HEK293 (cell line): ENCODE measurements around the gene TBC1D5.
A peak's percentile ranks its signal among the peaks of the same experiment; 100 is the strongest.

Experiments used
- GFI1B ChIP-seq: fragments of 450-650 bp; formaldehyde crosslinking; IDR thresholded peaks from 2 replicates; pipeline ENCODE4 v1.5.1; 2016; ENCODE audit warnings: missing biosample characterization, missing genetic modification characterization
- IKZF3 ChIP-seq: fragments of 450-650 bp; IDR thresholded peaks from 2 replicates; pipeline ENCODE4 v1.5.0; 2018; ENCODE audit warnings: missing biosample characterization, mild to moderate bottlenecking, missing genetic modification characterization, moderate library complexity
- RBAK ChIP-seq: fragments of 450-650 bp; formaldehyde crosslinking; IDR thresholded peaks from 2 replicates; pipeline ENCODE4 v1.5.1; 2016; ENCODE audit warnings: missing biosample characterization, missing genetic modification characterization
- ZBTB20 ChIP-seq: fragments of 450-650 bp; formaldehyde crosslinking; IDR thresholded peaks from 2 replicates; pipeline ENCODE4 v1.5.1; 2016; ENCODE audit warnings: missing biosample characterization, missing genetic modification characterization
- ZFHX2 ChIP-seq: fragments of 450-650 bp; formaldehyde crosslinking; conservative IDR thresholded peaks from 2 replicates; pipeline ENCODE4 v1.5.1; 2016; ENCODE audit warnings: missing biosample characterization, missing genetic modification characterization
- ZNF138 ChIP-seq: fragments of 450-650 bp; formaldehyde crosslinking; IDR thresholded peaks from 2 replicates; pipeline ENCODE4 v1.5.1; 2016; ENCODE audit warnings: missing biosample characterization, missing genetic modification characterization, borderline replicate concordance
- ZNF324 ChIP-seq: fragments of 450-650 bp; formaldehyde crosslinking; IDR thresholded peaks from 2 replicates; pipeline ENCODE4 v1.5.1; 2016; ENCODE audit warnings: missing biosample characterization, missing genetic modification characterization
- ZNF623 ChIP-seq: fragments of 450-650 bp; formaldehyde crosslinking; IDR thresholded peaks from 2 replicates; pipeline ENCODE4 v1.5.1; 2016; ENCODE audit warnings: missing biosample characterization, missing genetic modification characterization
- ZNF843 ChIP-seq: fragments of 450-650 bp; formaldehyde crosslinking; IDR thresholded peaks from 2 replicates; pipeline ENCODE4 v1.5.1; 2016; ENCODE audit warnings: missing biosample characterization, missing genetic modification characterization
- ZSCAN30 ChIP-seq: fragments of 450-650 bp; IDR thresholded peaks from 2 replicates; pipeline ENCODE4 v1.5.1; 2018; ENCODE audit warnings: missing biosample characterization, mild to moderate bottlenecking, missing genetic modification characterization, moderate library complexity
- ZXDB ChIP-seq: fragments of 450-650 bp; formaldehyde crosslinking; IDR thresholded peaks from 2 replicates; pipeline ENCODE4 v1.5.1; 2016; ENCODE audit warnings: missing biosample characterization, missing genetic modification characterization
- TF ChIP-seq, protein P1 (sequence below): fragments of 450-650 bp; IDR thresholded peaks from 2 replicates; pipeline ENCODE4 v1.5.1; 2018; ENCODE audit warnings: missing biosample characterization, missing genetic modification characterization
- TF ChIP-seq, protein P2 (sequence below): fragments of 450-650 bp; formaldehyde crosslinking; IDR thresholded peaks from 2 replicates; pipeline ENCODE4 v1.5.1; 2016; ENCODE audit warnings: missing biosample characterization, missing genetic modification characterization
- TF ChIP-seq, protein P3 (sequence below): fragments of 450-650 bp; formaldehyde crosslinking; IDR thresholded peaks from 2 replicates; pipeline ENCODE4 v1.5.1; 2016; ENCODE audit warnings: missing biosample characterization, missing genetic modification characterization
- TF ChIP-seq, protein P4 (sequence below): fragments of 450-650 bp; formaldehyde crosslinking; IDR thresholded peaks from 2 replicates; pipeline ENCODE4 v1.5.1; 2016; ENCODE audit warnings: missing biosample characterization, missing genetic modification characterization
- TF ChIP-seq, protein P5 (sequence below): fragments of 450-650 bp; formaldehyde crosslinking; IDR thresholded peaks from 2 replicates; pipeline ENCODE4 v1.5.1; 2016; ENCODE audit warnings: missing biosample characterization, missing genetic modification characterization
- TF ChIP-seq, protein P6 (sequence below): fragments of 450-650 bp; formaldehyde crosslinking; IDR thresholded peaks from 2 replicates; pipeline ENCODE4 v1.5.1; 2016; ENCODE audit warnings: missing biosample characterization, missing genetic modification characterization
- TF ChIP-seq, protein P7 (sequence below): fragments of 450-650 bp; formaldehyde crosslinking; optimal IDR thresholded peaks from 2 replicates; pipeline ENCODE3; 2016; ENCODE audit warnings: missing biosample characterization, mild to moderate bottlenecking, missing genetic modification characterization
- TF ChIP-seq, protein P8 (sequence below): sonication (generic); formaldehyde crosslinking; IDR thresholded peaks from 2 replicates; pipeline ENCODE4 v1.8.1; 2022; ENCODE audit warnings: mild to moderate bottlenecking, moderate library complexity, missing genetic modification reagents

The TBC1D5 gene

DNA sequence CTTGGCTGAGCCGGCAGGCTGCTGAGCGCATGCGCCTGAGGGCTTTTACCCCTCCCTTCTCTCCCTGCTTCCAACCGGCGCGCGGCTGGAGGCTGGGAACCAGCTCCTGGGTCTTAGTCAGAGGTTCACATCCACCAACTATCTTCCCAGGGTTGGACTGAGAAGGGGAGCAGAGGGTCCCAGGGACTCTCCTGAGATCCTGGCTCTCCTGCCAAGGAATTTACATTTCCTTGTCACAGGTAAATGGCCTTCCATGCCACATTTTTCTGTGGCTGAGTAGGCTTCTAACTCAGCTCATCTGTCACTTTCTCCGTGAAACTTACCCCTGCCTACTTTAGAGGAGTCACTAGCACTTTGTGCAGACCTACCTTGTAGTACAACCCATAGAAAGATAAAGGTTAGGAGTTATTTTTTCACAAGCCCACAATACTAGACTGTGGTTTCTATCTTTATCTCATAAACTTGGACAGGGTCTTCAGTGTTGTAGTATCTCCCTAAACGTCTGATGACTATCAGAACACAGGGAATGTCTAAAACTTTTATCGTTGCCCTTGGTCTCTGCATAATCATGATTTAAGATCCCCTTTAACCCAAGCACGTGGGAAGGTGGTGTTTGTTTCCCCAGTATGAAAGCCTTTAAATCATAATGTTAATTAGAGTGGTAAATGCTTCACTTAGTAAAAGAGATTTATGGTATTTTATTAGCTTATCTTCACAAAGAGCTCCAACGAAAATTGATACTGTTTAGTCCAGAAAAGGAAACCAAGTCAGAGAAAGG, 638 bp upstream of the TBC1D5 start (continued):
- TF ChIP-seq ZSCAN30 (tag by site-specific recombination), result no peak
- peak; percentile 33; the same call in 1 of the 2 replicates for TF ChIP-seq ZXDB (tag by site-specific recombination)
- TF ChIP-seq, protein P1, sequence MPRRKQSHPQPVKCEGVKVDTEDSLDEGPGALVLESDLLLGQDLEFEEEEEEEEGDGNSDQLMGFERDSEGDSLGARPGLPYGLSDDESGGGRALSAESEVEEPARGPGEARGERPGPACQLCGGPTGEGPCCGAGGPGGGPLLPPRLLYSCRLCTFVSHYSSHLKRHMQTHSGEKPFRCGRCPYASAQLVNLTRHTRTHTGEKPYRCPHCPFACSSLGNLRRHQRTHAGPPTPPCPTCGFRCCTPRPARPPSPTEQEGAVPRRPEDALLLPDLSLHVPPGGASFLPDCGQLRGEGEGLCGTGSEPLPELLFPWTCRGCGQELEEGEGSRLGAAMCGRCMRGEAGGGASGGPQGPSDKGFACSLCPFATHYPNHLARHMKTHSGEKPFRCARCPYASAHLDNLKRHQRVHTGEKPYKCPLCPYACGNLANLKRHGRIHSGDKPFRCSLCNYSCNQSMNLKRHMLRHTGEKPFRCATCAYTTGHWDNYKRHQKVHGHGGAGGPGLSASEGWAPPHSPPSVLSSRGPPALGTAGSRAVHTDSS, result no peak
- TF ChIP-seq ZNF623 (tag by site-specific recombination), result no peak
- TF ChIP-seq, protein P2, sequence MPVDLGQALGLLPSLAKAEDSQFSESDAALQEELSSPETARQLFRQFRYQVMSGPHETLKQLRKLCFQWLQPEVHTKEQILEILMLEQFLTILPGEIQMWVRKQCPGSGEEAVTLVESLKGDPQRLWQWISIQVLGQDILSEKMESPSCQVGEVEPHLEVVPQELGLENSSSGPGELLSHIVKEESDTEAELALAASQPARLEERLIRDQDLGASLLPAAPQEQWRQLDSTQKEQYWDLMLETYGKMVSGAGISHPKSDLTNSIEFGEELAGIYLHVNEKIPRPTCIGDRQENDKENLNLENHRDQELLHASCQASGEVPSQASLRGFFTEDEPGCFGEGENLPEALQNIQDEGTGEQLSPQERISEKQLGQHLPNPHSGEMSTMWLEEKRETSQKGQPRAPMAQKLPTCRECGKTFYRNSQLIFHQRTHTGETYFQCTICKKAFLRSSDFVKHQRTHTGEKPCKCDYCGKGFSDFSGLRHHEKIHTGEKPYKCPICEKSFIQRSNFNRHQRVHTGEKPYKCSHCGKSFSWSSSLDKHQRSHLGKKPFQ, result no peak; the same call in 1 of the 2 replicates
- TF ChIP-seq ZNF138 (tag by site-specific recombination), result no peak
- TF ChIP-seq ZBTB20 (tag by site-specific recombination), result no peak
- TF ChIP-seq IKZF3 (tag by site-specific recombination), result peak; percentile 71
- TF ChIP-seq RBAK (tag by site-specific recombination), result no peak
- TF ChIP-seq ZNF324 (tag by site-specific recombination), result no peak
- TF ChIP-seq, protein P3, sequence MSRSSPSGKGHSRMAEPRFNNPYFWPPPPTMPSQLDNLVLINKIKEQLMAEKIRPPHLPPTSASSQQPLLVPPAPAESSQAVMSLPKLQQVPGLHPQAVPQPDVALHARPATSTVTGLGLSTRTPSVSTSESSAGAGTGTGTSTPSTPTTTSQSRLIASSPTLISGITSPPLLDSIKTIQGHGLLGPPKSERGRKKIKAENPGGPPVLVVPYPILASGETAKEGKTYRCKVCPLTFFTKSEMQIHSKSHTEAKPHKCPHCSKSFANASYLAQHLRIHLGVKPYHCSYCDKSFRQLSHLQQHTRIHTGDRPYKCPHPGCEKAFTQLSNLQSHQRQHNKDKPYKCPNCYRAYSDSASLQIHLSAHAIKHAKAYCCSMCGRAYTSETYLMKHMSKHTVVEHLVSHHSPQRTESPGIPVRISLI (tag by site-specific recombination), result no peak
- TF ChIP-seq, protein P4, sequence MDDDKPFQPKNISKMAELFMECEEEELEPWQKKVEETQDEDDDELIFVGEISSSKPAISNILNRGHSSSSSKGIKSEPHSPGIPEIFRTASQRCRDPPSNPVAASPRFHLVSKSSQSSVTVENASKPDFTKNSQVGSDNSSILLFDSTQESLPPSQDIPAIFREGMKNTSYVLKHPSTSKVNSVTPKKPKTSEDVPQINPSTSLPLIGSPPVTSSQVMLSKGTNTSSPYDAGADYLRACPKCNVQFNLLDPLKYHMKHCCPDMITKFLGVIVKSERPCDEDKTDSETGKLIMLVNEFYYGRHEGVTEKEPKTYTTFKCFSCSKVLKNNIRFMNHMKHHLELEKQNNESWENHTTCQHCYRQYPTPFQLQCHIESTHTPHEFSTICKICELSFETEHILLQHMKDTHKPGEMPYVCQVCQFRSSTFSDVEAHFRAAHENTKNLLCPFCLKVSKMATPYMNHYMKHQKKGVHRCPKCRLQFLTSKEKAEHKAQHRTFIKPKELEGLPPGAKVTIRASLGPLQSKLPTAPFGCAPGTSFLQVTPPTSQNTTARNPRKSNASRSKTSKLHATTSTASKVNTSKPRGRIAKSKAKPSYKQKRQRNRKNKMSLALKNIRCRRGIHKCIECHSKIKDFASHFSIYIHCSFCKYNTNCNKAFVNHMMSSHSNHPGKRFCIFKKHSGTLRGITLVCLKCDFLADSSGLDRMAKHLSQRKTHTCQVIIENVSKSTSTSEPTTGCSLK (tag by site-specific recombination), result no peak
- TF ChIP-seq, protein P5, sequence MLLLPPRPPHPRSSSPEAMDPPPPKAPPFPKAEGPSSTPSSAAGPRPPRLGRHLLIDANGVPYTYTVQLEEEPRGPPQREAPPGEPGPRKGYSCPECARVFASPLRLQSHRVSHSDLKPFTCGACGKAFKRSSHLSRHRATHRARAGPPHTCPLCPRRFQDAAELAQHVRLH, result no peak
- TF ChIP-seq, protein P6, sequence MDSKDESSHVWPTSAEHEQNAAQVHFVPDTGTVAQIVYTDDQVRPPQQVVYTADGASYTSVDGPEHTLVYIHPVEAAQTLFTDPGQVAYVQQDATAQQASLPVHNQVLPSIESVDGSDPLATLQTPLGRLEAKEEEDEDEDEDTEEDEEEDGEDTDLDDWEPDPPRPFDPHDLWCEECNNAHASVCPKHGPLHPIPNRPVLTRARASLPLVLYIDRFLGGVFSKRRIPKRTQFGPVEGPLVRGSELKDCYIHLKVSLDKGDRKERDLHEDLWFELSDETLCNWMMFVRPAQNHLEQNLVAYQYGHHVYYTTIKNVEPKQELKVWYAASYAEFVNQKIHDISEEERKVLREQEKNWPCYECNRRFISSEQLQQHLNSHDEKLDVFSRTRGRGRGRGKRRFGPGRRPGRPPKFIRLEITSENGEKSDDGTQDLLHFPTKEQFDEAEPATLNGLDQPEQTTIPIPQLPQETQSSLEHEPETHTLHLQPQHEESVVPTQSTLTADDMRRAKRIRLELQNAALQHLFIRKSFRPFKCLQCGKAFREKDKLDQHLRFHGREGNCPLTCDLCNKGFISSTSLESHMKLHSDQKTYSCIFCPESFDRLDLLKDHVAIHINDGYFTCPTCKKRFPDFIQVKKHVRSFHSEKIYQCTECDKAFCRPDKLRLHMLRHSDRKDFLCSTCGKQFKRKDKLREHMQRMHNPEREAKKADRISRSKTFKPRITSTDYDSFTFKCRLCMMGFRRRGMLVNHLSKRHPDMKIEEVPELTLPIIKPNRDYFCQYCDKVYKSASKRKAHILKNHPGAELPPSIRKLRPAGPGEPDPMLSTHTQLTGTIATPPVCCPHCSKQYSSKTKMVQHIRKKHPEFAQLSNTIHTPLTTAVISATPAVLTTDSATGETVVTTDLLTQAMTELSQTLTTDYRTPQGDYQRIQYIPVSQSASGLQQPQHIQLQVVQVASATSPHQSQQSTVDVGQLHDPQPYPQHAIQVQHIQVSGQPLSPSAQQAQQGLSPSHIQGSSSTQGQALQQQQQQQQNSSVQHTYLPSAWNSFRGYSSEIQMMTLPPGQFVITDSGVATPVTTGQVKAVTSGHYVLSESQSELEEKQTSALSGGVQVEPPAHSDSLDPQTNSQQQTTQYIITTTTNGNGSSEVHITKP (tag by site-specific recombination), result peak; percentile 79
- TF ChIP-seq, protein P7, sequence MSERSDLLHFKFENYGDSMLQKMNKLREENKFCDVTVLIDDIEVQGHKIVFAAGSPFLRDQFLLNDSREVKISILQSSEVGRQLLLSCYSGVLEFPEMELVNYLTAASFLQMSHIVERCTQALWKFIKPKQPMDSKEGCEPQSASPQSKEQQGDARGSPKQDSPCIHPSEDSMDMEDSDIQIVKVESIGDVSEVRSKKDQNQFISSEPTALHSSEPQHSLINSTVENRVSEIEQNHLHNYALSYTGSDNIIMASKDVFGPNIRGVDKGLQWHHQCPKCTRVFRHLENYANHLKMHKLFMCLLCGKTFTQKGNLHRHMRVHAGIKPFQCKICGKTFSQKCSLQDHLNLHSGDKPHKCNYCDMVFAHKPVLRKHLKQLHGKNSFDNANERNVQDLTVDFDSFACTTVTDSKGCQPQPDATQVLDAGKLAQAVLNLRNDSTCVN (tag by site-specific recombination), result no peak
- peak; percentile 69 for TF ChIP-seq ZNF843 (tag by site-specific recombination)
- TF ChIP-seq ZFHX2, result 0 out of 2 replicates have a peak, but pooled peaks have one; percentile 26
- TF ChIP-seq, protein P8, sequence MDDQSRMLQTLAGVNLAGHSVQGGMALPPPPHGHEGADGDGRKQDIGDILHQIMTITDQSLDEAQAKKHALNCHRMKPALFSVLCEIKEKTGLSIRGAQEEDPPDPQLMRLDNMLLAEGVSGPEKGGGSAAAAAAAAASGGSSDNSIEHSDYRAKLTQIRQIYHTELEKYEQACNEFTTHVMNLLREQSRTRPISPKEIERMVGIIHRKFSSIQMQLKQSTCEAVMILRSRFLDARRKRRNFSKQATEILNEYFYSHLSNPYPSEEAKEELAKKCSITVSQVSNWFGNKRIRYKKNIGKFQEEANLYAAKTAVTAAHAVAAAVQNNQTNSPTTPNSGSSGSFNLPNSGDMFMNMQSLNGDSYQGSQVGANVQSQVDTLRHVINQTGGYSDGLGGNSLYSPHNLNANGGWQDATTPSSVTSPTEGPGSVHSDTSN (CRISPR knock-in tag), result no peak
- 0 out of 2 replicates have a peak, but pooled peaks have one; percentile 32 for TF ChIP-seq GFI1B (tag by site-specific recombination)
